Measurements from ENCODE around the gene MIDN.
A peak's percentile ranks its signal among the peaks of the same experiment; 100 is the strongest.

Gene MIDN

DNA sequence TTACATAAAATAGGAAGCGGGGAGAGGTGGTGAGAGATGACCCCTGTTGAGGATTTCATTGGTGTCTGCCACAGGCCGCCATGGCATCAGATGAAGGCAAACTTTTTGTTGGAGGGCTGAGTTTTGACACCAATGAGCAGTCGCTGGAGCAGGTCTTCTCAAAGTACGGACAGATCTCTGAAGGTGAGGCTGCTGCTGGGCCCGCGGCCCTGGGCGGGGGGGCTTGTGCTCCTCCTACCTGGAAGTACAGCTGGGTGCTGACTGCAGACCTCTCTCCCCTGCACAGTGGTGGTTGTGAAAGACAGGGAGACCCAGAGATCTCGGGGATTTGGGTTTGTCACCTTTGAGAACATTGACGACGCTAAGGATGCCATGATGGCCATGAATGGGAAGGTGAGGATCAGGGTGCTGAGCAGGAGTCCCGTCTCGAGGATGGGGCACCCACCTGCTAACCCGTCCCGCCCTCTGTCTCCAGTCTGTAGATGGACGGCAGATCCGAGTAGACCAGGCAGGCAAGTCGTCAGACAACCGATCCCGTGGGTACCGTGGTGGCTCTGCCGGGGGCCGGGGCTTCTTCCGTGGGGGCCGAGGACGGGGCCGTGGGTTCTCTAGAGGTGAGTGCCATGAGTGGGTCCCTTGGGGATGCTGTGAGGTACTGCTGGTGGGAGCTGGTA, 22.6 kb downstream of the MIDN start:
- no peak for DNase-seq (ENCODE audit: low read depth)

DNA sequence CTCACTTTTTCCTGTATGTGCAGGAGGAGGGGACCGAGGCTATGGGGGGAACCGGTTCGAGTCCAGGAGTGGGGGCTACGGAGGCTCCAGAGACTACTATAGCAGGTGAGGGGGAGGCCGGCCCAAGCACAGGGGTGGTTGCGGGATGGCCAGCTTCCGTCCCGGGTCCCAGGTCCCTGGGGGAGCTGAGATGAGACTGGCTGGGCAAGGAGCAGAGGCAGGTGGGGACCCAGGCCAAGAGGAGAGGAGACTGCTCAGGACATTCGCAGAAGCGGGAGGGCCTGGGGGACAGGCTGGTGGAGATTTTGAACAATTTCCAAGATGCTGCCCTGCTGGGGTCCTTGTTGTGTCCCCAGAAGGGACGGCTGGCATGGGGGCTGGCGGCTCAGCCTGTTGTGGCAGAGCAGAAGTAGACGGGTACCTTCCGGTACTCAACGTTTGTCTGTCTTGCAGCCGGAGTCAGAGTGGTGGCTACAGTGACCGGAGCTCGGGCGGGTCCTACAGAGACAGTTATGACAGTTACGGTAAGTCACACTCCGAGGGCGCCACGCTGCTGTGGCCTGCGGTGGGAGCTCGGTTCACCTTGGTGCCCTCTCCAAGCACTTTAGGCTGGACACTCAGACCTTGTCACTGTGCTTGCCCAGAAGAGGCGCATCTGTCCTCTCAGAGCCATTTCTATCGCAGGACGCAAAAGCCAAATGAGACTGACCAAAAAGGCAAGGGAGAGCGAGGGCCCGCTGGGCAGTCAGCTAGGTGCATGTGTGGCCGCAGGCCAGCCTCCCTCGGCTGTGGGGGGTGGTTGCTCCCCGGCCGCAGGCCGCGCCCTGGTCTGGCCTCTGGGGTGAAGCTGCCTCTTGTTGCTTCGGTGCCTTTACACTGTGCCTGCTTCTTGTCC, 23.4 kb downstream of the MIDN start:
- DNase-seq (ENCODE audit: low read depth): no peak

DNA sequence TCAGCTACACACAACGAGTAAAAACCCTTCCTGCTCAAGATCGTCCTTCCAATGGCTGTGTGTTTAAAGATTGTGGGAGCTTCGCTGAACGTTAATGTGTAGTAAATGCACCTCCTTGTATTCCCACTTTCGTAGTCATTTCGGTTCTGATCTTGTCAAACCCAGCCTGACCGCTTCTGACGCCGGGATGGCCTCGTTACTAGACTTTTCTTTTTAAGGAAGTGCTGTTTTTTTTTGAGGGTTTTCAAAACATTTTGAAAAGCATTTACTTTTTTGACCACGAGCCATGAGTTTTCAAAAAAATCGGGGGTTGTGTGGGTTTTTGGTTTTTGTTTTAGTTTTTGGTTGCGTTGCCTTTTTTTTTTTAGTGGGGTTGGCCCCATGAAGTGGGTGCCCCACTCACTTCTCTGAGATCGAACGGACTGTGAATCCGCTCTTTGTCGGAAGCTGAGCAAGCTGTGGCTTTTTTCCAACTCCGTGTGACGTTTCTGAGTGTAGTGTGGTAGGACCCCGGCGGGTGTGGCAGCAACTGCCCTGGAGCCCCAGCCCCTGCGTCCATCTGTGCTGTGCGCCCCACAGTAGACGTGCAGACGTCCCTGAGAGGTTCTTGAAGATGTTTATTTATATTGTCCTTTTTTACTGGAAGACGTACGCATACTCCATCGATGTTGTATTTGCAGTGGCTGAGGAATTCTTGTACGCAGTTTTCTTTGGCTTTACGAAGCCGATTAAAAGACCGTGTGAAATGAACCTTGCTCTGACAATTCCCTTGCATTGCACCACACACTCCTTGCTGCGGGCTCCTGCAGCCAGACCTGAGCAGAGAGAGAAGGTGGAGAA, 24.3 kb downstream of the MIDN start:
- no peak for DNase-seq (ENCODE audit: low read depth)

DNA sequence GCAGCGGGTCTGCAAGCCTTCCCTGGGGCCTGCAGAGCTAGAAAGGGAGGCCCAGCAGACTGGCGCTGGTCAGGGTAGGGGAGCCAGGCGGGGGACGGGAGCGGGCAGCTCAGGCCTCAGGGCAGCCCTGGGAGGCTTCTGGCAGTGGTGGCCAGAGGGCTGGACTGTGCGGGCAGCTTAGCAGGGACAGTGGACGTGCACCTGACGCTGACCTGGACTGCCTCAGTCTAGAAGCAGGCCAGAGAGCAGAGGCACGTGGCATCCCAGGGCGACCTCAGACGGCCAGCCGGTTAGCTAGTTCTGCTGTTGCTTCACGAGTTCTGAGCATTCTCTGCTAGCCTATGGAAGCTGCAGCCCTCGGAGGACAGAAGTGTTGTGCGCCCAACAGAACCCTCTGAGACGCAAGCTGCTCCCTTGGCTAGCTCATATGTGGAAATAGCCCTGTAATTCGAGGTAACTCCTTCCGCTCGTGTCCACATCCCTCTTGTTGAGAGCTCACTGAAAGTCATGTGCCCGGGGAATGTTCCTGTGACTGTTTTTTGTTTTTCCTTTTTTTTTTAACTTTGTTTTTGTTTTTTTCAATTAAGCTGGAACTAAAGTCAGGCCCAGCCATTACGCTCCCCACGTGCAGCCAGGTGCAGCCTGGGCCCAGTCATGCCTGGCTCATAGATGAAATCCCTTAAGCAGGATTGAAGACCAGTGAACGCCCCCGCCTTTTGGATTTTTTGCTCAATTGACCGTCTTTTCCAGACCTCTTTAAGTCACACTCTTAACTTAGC, 25.1 kb downstream of the MIDN start:
- DNase-seq (ENCODE audit: low read depth): no peak

DNA sequence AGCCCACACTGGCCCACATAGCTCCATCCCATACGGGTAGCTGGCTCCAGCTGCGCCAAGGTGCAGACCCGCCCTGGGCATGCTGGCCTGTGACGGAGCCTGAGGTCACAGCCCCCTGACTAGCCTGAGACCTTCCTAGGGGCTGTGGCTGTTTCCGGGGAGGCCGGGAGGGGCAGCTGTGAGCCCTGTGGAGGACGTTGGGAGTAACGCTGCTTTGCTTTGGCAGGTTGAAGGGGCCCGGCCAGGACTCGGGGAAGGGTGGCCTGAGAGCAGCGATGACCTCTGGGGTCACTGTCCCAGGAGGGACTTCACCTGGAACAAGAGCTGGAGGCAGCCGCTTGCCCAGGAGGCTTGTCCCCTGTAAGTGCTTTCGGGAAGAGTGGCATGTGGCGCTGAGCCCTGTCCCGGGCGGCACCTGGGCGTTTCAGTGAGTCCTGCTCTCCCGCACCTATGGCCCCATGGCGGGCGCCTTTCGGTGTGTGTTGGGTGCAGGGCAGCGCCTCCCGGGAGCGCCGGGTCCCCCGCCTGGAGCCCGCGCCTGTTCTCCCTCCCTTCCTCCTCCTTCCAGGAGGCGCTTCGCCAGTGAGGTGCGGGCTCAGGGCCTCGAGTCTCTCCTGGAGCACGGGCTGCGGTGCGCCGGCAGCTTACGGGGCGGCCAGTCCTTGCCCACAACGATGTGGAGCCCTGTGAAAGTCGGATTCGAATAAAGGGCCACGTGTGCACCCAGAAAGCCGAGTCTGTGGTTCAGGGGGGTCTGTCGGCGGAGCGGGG, 25.9 kb downstream of the MIDN start:
- no peak for DNase-seq (ENCODE audit: low read depth)

DNA sequence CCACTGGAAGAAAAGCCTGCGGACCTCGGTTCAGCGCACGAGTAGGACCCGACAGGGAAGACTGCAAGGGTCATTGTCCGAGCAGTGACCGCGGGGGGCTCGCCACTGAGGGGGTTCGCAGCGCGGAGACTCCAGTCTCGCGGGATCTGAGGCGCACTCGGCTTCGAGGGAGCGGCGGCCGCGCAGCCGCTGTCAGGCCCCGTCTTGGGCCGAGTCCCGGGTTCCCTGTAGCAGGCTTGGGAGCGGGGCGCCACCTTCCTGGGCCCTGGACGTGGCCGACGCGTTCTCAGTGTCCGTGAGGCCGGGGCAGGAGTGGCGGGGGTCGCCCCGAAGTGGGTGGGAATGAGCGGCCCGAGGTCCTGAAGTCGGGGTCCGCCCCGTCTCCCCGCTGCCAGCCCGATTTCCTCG, 26.5 kb downstream of the MIDN start:
- no peak for DNase-seq (ENCODE audit: low read depth)

DNA sequence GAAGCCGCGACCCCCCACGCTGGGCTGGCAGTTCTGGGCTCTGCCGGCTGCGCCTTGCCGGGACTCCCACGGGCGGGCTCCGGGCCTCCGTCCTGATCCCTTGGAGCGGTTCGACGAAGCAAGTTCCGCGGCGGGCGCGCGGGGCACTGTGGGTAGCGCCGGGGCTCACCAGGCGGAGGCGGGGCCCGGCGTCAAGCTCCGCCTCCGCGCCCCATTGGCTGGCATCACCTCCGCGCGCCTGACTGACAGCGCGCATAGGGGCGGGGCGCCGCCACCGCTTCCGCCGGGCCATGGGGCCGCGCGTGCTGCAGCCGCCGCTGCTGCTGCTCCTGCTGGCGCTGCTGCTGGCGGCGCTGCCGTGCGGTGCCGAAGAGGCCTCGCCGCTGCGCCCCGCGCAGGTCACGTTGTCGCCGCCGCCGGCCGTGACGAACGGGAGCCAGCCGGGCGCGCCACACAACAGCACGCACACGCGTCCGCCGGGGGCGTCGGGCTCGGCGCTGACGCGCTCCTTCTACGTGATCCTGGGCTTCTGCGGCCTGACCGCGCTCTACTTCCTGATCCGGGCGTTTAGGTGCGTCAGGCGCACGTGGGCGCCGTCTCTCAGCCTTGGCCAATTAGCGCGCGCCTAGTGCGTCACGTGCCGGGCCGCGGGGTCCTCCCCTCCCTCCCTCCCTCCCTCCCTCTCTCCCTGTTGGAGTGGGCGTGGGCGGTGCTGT, 27.0 kb downstream of the MIDN start, which contains the start of gene FAM174C:
Gene FAM174C (plus strand): TSS at position 271 of the 716 bp plus-strand sequence. CDS start 20 bp downstream, at position 291.
- peak; percentile 96 for DNase-seq (ENCODE audit: low read depth)

DNA sequence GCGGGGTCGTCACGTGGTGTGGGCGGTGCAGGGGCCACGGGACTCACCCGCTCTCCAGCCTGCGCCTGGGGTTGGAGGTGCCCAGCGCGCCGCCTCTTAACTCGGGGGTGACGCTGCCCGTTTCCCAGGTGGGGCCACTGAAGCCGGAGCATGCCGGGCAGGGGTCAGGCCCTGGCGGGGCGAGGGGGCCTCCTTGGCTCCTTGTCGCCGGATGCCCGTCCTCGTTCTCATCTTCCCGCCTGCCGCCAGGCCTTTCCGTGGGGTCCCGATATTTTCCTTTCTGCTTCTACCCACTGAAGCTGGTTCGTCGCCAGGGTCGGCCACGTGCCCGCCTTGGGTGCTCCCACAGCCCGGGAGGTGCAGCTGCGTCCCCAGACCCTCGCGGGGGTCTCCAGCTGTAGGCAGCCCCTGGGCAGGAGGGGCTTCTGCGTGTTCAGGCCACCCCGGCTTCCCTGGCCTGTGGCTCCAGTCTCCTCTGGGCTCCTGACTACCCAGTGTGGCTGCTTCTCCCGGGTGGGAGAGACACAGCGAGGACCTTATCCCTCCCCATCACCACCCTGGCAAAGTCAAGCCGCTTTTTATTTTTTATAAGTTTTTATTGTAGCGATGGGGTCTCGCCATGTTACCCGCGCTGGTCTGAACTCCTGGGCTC, 27.7 kb downstream of the MIDN start:
- no peak for DNase-seq (ENCODE audit: low read depth)

DNA sequence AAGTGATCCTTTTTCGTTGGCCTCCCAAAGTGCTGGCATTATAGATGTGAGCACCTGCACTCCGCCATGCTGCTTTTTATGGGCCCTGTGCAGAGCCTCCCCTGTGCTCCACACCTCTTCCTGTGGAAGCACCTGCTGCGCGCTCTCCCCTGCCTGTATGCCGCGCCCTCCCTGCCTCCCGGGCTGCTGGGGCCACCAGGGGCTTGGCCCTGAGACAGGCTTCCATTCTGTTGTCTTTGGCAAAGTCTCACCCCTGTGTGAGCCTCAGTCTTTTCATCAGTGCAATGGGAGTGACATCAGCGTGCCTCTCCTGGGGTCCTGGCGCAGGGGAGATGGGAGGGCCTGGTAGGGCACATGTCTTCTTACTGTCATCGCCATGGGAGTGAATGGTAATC, 28.2 kb downstream of the MIDN start:
- DNase-seq (ENCODE audit: low read depth): no peak

DNA sequence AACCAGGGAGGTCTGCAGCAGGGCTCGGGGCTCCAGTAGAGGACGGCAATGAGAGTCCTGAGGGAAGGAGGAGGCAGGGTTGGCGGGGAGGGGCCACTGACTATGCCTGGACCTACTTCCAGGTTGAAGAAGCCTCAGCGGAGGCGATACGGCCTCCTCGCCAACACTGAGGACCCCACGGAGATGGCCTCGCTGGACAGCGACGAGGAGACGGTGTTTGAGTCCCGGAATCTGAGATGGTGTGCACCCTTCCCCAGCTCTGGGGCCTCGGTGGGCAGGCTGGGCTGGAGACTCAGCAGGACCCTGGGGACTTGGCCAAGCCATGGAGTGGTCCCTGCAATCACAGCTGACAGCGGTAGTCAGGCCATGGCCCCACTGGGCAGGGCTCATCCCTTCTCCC, 28.7 kb downstream of the MIDN start:
- no peak for DNase-seq (ENCODE audit: low read depth)

DNA sequence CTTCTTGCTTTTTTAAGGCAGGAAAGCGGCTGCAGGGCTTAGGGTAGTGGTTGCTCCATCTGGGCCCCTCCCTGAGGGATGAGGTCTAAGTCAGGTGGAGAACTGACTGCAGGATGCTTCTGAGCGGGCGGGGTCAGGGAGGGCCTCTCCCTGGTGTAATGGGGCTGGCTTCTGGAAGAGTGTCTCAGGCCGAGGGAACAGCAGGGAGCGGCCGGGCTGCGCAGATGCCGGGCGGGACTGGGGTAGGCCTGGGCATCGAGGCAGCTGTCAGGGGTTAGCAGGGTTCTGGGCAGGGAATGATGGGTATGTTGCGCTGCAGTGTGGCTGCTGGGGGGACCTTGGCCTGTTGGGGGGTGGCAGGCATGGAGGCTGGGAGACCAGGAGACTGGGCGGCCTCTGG, 29.7 kb downstream of the MIDN start:
- no peak for DNase-seq (ENCODE audit: low read depth)

DNA sequence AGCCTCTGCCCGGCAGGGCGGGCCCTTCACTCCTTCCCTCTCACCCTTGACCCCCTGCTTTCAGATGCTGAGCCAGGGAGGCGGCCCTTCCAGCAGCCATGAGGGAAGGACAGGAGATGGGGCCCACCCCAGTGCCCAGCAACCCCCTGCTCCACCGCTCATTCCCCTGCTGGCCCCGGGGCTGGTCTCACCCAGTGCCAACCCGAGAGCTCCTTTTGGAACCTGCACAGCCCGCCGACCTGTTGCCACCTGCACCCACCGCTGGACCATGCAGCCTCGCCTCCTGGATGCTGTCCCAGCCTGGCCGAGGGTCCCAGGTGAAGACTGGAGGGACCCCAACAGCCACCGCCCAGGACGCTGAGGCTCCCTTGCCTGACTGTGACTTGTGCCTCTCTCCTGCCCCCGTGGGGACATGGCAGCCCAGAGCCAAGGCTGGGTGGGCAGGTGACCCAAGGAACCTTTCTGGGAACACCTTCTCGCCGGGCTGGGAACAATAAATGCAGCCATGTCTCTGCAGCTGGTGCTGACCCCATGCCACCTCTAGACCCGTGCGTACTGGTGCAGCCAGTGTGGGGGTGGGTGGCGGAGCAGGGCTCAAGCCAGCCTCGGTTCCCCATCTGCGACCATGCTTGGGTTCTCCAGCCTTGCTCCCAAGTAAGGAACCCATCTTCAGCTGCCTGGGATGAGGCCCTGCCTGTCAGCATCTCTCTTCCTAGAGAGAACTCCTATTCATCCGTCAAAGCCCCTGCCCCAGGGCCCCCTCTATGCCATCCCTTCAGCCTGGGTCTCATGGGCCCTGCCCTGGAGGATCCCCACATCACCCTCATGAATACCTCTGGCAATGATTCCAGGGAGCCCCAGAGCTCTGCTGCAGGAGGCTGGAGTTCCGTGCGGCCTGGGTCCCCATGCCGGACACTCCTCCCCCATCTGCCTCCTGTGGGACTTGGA, 30.6 kb downstream of the MIDN start:
- DNase-seq (ENCODE audit: low read depth): no peak

DNA sequence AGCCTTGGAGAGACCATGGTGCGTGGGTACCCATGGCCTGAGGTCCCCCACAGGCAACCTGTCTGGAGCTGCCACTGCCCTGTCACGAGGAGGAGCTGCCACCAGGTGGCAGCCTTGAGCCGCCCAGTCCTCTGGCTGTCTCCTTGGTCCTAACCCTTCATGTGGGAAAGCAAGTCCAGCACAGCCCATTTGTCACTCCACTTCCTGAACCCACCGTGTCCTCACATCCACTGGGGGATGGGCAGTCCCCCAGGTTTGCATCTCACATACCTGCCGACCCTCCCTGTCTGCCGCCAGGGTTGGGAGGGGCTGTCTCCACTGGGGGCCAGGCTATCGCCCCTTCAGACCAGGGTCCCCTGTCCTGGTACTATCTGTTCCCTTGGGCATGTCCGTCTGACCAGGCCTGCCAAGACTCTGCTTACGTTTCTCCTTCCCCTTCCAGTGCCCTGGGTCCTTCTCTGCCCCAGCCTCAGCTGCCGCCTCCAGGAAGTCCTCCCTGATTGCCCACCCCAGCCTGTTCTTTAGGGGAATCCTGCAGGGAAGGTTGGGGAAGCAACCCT, 31.5 kb downstream of the MIDN start:
- DNase-seq (ENCODE audit: low read depth): peak; percentile 56

DNA sequence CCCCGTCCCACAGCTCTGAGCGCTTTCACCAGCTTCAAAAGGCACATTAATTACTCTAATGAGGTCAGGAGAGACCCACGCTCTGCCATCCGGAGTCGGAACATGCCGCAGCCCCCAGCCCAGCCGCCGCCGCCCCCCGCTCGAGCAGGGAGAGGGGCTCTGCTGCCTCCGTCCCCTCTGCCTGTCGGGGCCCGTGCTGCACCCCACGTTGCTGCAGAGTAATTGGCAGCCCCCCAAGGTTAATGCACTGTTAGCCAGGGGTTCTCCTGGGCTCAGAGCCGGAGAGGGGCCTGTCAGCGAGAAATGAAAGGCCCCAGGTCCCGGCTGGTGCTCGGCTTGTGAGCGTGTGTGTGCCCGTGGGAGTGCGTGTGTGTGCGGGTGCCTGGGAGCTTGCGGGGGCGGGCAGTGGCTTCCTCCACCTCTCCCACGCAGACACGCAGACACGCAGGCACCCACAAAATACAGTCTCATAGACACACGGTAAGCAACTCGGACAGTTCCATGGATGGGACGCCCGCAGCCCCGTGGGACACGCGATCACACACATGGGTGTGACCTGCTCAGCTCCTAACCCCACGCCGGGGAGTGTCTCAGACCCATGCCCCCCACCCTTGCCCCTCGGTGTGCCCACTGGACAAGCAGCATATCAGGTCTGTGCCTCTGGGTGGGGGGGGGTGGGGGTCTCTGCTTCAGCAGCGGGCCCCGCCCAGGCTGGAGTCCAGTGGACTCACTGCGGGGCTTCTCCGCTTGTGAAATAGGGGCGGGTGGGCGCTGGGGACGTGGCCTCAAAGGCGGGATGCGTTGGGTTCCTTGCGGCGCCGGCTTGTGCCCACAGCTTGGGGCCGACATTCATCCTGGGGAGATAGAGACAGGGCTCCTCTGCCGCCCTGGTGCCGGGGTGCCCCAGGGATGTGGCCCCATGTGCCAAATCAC, 32.5 kb downstream of the MIDN start:
- no peak for DNase-seq (ENCODE audit: low read depth)

DNA sequence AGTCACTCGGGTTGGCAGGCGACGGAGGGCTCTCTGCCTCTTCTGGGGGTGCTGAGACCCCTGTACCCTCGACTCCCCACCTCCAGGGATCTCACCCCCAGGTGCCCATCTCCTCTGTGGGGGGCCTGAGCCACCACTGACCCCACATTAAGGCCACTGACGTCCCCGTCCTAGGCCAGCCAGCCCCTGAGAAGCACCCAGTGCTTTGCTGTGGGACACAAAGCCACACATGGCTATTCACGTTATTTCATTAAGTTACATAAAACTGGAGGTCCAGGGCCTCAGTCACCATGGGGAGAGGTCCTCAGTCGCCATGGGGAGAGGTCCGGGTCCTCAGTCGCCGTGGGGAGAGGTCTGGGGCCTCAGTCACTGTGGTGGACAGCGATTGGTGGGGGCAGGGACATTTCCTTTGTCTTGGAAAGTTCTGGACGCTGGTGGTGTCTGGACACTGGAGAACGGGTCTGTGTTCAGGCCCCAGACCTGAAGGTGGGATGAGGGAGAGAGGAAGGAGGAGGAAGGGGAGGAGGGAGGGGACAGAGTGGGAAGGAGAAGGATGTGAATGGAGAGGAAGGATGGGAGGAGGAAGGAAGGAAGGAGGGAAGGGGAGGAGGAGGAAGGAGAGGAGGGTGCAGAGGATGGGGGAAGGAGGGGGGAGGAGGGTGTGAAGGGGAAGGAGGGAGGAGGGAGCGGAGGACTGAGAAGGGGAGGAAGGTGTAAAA, 33.3 kb downstream of the MIDN start:
- no peak for DNase-seq (ENCODE audit: low read depth)

DNA sequence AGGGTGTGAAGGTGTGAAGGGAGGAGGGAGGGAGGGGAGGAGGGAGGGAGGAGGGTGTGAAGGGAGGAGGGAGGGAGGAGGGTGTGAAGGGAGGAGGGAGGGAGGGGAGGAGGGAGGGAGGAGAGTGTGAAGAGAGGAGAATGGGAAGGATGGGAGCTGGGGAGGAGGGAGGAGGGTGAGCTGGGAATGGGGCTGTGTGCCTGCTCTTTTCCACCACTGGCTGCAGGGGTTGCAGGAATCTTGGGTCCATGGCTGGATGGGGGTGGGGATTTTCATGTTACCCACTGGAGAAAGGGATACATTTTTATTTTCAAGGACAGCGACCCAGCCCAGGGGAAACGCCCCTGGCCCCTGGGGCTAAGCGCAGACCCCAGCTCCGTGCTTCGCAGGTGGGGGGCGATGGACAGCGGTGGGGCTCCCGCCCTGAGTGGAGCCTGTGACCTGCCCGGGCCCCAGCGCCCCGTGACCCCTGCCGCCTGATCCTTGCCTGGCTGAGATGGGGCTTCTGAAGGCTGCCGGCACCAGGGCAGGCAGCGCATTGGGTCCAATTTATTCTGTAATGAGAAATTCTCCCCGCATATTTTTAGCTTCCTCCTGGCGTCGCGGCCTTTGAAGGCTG, 34.3 kb downstream of the MIDN start:
- no peak for DNase-seq (ENCODE audit: low read depth)

All from stimulated activated CD8-positive, alpha-beta memory T cell treated with anti-CD3 and anti-CD28 coated beads, Interleukin-12 subunit alpha, Interleukin-12 subunit beta, amount 100 ng/mL, for 4 hours (primary cell).